Neuronal stem cell (in vitro differentiated cells): ENCODE results near the gene ADAMTSL1.

Experiments used
- DNase-seq: peaks from one replicate; pipeline ENCODE4 v3.0.0-alpha.2; 2013; ENCODE audit warnings: low spot score
- H2AFZ ChIP-seq: one replicate; pipeline ENCODE4 v1.6.1; 2013; ENCODE audit warnings: mild to moderate bottlenecking, low read length, inconsistent platforms
- H2AK5ac ChIP-seq: 2 replicates; pipeline ENCODE4 v1.6.1; 2013; ENCODE audit warnings: low read depth, mild to moderate bottlenecking, inconsistent platforms, low read length, moderate library complexity, mixed read lengths
- H2BK120ac ChIP-seq: 2 replicates; pipeline ENCODE4 v1.6.1; 2013; ENCODE audit warnings: low read depth, mild to moderate bottlenecking, inconsistent platforms, low read length, moderate library complexity, mixed read lengths
- H2BK12ac ChIP-seq: one replicate; pipeline ENCODE4 v1.6.1; 2013; ENCODE audit warnings: low read length, inconsistent platforms
- H2BK15ac ChIP-seq: 2 replicates; pipeline ENCODE4 v1.6.1; 2013; ENCODE audit warnings: mild to moderate bottlenecking, low read length, inconsistent platforms, mixed read lengths
- H2BK5ac ChIP-seq: one replicate; pipeline ENCODE4 v1.6.1; 2013; ENCODE audit warnings: inconsistent platforms, mild to moderate bottlenecking, low read length, moderate library complexity
- H3K14ac ChIP-seq: one replicate; pipeline ENCODE4 v1.6.1; 2013; ENCODE audit warnings: low read length, inconsistent platforms
- H3K18ac ChIP-seq: 2 replicates; pipeline ENCODE4 v1.6.1; 2013; ENCODE audit warnings: low read length, inconsistent platforms
- H3K23ac ChIP-seq: 2 replicates; pipeline ENCODE4 v1.6.1; 2013; ENCODE audit warnings: low read depth, mild to moderate bottlenecking, mixed read lengths, low read length, inconsistent platforms; ENCODE audit not compliant: poor library complexity
- H3K27ac ChIP-seq: replicated peaks from 3 replicates; pipeline ENCODE4 v1.5.1; 2013; ENCODE audit warnings: low read length, inconsistent platforms
- H3K27me3 ChIP-seq, 3 experiments: 2 replicates each; pipeline ENCODE4 v1.6.1; 2013; ENCODE audit warnings: low read length in 3 of 3, mild to moderate bottlenecking in 2 of 3, inconsistent platforms in 1 of 3, low read depth in 1 of 3, mixed read lengths in 1 of 3, moderate library complexity in 1 of 3; ENCODE audit not compliant: control insufficient read depth in 3 of 3, insufficient read depth in 3 of 3
- H3K36me3 ChIP-seq, 2 donors: replicated peaks in 1 of 2; 2 replicates each; pipeline ENCODE4 v1.6.1; 2013; ENCODE audit warnings: low read length in 2 of 2; ENCODE audit not compliant: control insufficient read depth in 2 of 2, insufficient read depth in 2 of 2
- H3K4ac ChIP-seq: 2 replicates; pipeline ENCODE4 v1.6.1; 2013; ENCODE audit warnings: inconsistent platforms, mild to moderate bottlenecking, low read length, moderate library complexity
- H3K4me1 ChIP-seq, 2 donors: 1 replicate in 1 of 2; 2 replicates in 1 of 2; pipeline ENCODE4 v1.6.1; 2013; ENCODE audit warnings: low read length in 2 of 2, low read depth in 1 of 2; ENCODE audit not compliant: control insufficient read depth in 2 of 2, insufficient read depth in 1 of 2
- H3K4me2 ChIP-seq: one replicate; pipeline ENCODE4 v1.6.1; 2013; ENCODE audit warnings: mild to moderate bottlenecking, low read length, inconsistent platforms; ENCODE audit not compliant: insufficient read depth, poor library complexity, severe bottlenecking
- H3K4me3 ChIP-seq, 2 donors: 2 replicates each; pipeline ENCODE4 v1.5.1; 2013; ENCODE audit warnings: low read length in 2 of 2, mild to moderate bottlenecking in 2 of 2, inconsistent platforms in 1 of 2, moderate library complexity in 1 of 2
- H3K79me1 ChIP-seq: one replicate; pipeline ENCODE4 v1.6.1; 2013; ENCODE audit warnings: low read depth, mild to moderate bottlenecking, inconsistent platforms, low read length, moderate library complexity
- H3K9ac ChIP-seq: one replicate; pipeline ENCODE4 v1.6.1; 2013; ENCODE audit warnings: mild to moderate bottlenecking, low read depth, low read length, inconsistent platforms; ENCODE audit not compliant: poor library complexity
- H3K9me3 ChIP-seq, 2 donors: replicated peaks in 1 of 2; 2 replicates each; pipeline versions ENCODE3 to v1.6.1; 2013; ENCODE audit warnings: low read length in 2 of 2, mild to moderate bottlenecking in 2 of 2, inconsistent platforms in 1 of 2, low read depth in 1 of 2, mixed read lengths in 1 of 2, moderate library complexity in 1 of 2; ENCODE audit not compliant: control insufficient read depth in 2 of 2, insufficient read depth in 1 of 2
- H4K8ac ChIP-seq: one replicate; pipeline ENCODE4 v1.6.1; 2013; ENCODE audit warnings: low read depth, mild to moderate bottlenecking, inconsistent platforms, low read length, moderate library complexity
- H4K91ac ChIP-seq: one replicate; pipeline ENCODE4 v1.6.1; 2013; ENCODE audit warnings: low read length, low read depth, mild to moderate bottlenecking, inconsistent platforms; ENCODE audit not compliant: poor library complexity
- WGBS, 2 donors: extraction: QIAGEN DNeasy Blood & Tissue Kit; methylation state at CpG; one replicate each; pipeline ENCODE4 v1.1.7; 2013; ENCODE audit warnings: missing lambda C conversion rate in 2 of 2, mixed read lengths in 1 of 2; ENCODE audit not compliant: insufficient read length in 2 of 2, insufficient replicate concordance in 1 of 2; ENCODE audit errors: extremely low coverage in 2 of 2; 5-methylcytosine and 5-hydroxymethylcytosine counted together

ADAMTSL1 gene

DNA sequence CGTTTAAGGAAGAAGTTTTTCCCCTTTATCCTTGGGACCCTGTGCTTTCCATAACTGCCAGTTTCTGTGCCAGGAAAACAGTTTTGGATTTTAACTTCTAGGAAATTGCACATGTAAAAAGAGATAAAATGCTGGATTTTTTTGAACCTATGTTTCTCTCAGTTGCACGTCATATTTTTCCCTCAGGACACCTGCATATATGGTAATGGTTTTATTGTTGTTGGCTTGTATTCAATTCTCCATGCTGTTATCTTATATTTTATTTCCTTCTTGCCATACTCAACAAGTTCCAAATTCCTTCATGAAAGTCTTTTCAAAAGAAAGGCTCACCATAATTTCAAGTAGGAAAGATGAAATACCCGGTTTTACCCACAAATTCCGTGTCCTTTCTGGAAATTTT, 7.9 kb upstream of the ADAMTSL1 start:
- Histone ChIP-seq H3K14ac (no peak overlapping the region), H3K9ac (no peak overlapping the region), H2AK5ac (no peak overlapping the region), H2BK5ac (no peak overlapping the region), H4K91ac (no peak overlapping the region), H3K4me3 (no peak overlapping the region), H3K27ac (no peak overlapping the region), H2BK15ac (no peak overlapping the region), H3K18ac (no peak overlapping the region), H3K27me3 (peaks cover 0 to 3% (median 0%) of the 10 kb centered on the region in 3 experiments), H3K23ac (no peak overlapping the region), H3K4ac (no peak overlapping the region), H4K8ac (no peak overlapping the region), H2AFZ (no peak overlapping the region), H2BK12ac (no peak overlapping the region), H3K4me2 (no peak overlapping the region), H3K4me1 (no peaks in the 10 kb centered on the region), H2BK120ac (no peak overlapping the region), H3K36me3 (no peaks in the 10 kb centered on the region), H3K79me1 (no peaks in the 10 kb centered on the region), H3K9me3 (peaks cover 4% of the 10 kb centered on the region in 2 donors)
- no CpG with 5 or more reads among the region's 4 CpGs for WGBS, 2 donors
- DNase-seq, result no peak

DNA sequence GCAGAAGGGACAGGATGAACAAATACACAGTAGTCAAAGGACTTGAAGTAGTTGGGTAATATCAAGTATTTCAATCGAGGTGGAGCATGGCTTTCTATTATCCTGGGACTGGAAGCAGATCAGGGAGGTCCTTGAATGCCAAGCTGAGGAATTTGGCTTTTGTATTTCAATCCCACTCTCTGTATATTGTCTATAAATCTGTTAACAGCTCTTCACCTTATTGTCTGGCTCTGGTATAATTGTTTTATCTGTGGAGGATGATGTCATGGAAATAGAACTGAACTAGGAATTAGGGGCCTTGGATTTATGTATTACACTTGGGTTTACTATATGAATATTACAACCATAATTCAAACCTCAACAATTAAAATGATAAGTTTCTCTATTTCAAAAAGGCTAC, 6.3 kb upstream of the ADAMTSL1 start:
- no peak overlapping the region for H2BK120ac ChIP-seq
- WGBS, 2 donors, result no CpG with 5 or more reads among the region's 1 CpG
- no peak overlapping the region for H3K9ac ChIP-seq
- no peak overlapping the region for H2BK12ac ChIP-seq
- H3K4me3 ChIP-seq, result no peak overlapping the region
- H3K18ac ChIP-seq, result no peak overlapping the region
- H3K4ac ChIP-seq, result no peak overlapping the region
- no peak overlapping the region for H3K4me2 ChIP-seq
- H2AK5ac ChIP-seq, result no peak overlapping the region
- H3K23ac ChIP-seq, result no peak overlapping the region
- H3K27me3 ChIP-seq, result peaks cover 0 to 3% (median 0%) of the 10 kb centered on the region in 3 experiments
- peaks cover 4% of the 10 kb centered on the region in 2 donors for H3K9me3 ChIP-seq
- no peaks in the 10 kb centered on the region for H3K79me1 ChIP-seq
- DNase-seq, result no peak
- H2AFZ ChIP-seq, result no peak overlapping the region
- no peak overlapping the region for H2BK15ac ChIP-seq
- H3K36me3 ChIP-seq, result no peaks in the 10 kb centered on the region
- H3K27ac ChIP-seq, result no peak overlapping the region
- H4K91ac ChIP-seq, result no peak overlapping the region
- no peak overlapping the region for H2BK5ac ChIP-seq
- no peak overlapping the region for H3K14ac ChIP-seq
- peaks cover 0 to 3% of the 10 kb centered on the region in 2 donors for H3K4me1 ChIP-seq
- H4K8ac ChIP-seq, result no peak overlapping the region

DNA sequence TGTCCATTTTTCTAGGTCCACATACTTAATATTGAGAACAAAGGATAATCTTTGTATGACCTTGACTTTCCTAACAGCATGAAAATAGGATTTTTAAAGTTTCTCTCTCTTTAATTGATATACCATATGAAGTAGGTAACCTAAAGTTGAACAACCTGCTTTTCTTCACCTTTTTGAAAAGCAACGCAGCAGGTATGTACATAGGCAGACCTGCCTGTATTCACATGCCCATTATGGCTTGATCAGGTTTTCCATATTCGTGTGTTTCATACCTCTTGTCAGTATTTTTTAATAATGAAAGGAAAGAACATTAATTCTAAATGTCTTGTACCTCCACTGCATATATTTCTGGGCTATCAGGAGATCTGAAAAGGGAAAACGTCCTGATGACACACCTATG, 1.5 kb upstream of the ADAMTSL1 start:
- Histone ChIP-seq H2AK5ac (no peak overlapping the region), H3K4me2 (no peak overlapping the region), H3K9me3 (peaks cover 4% of the 10 kb centered on the region in 2 donors), H3K4ac (no peak overlapping the region), H3K36me3 (no peaks in the 10 kb centered on the region), H4K8ac (no peak overlapping the region), H2AFZ (peak overlapping the region; percentile 84), H2BK5ac (no peak overlapping the region), H3K14ac (no peak overlapping the region), H3K4me1 (peaks cover 5 to 17% of the 10 kb centered on the region in 2 donors), H3K9ac (no peak overlapping the region), H3K27me3 (peaks cover 0 to 3% (median 0%) of the 10 kb centered on the region in 3 experiments), H2BK120ac (no peak overlapping the region), H3K18ac (no peak overlapping the region), H2BK12ac (no peak overlapping the region), H3K27ac (no peak overlapping the region), H3K23ac (no peak overlapping the region), H2BK15ac (no peak overlapping the region), H4K91ac (no peak overlapping the region), H3K4me3 (no peak overlapping the region), H3K79me1 (no peaks in the 10 kb centered on the region)
- no CpG with 5 or more reads among the region's 3 CpGs for WGBS, 2 donors
- no peak for DNase-seq

- DNase-seq, result no peak
- Histone ChIP-seq H3K9me3 (peaks cover 4% of the 10 kb centered on the region in 2 donors), H3K27me3 (peaks cover 0 to 3% (median 0%) of the 10 kb centered on the region in 3 experiments), H3K27ac (peak overlapping the region; percentile 7), H2AFZ (peak overlapping the region; percentile 84), H3K4ac (no peak overlapping the region), H3K4me2 (no peak overlapping the region), H2BK12ac (no peak overlapping the region), H3K4me1 (peaks cover 5 to 17% of the 10 kb centered on the region in 2 donors), H4K91ac (no peak overlapping the region), H2BK120ac (no peak overlapping the region), H3K9ac (no peak overlapping the region), H2AK5ac (no peak overlapping the region), H2BK5ac (no peak overlapping the region), H3K36me3 (no peaks in the 10 kb centered on the region), H4K8ac (no peak overlapping the region), H3K14ac (no peak overlapping the region), H3K79me1 (no peaks in the 10 kb centered on the region), H3K23ac (no peak overlapping the region), H3K4me3 (peak overlapping the region in 1 of 2 donors; percentile 49), H2BK15ac (no peak overlapping the region), H3K18ac (no peak overlapping the region)
- WGBS, 2 donors, result no CpG with 5 or more reads among the region's 4 CpGs
These were observed 1.1 kb upstream of the ADAMTSL1 start for GRCh38 chr9:18472841-18473251.
